ENCODE data around the gene ZC2HC1C.

DNA sequence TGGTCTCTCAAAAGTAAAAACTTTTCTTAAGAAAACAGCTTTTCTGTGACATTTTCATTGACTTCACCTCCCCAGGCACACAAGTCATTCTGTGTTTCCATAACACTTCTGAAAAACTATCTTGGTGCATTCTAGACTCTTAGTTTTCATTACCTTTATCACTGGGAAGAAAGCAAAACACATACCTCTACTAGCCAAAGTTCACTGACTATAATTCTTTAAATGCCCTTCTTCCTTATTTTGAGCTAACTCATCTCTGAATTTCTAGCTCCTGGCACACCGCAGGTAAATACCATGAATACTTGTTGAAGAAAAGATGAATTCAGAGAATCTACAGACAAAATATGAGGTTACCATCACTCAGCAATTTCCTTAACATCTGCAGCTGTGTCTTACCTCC is 39.3 kb upstream of the ZC2HC1C start:
- TF ChIP-seq, protein P1, sequence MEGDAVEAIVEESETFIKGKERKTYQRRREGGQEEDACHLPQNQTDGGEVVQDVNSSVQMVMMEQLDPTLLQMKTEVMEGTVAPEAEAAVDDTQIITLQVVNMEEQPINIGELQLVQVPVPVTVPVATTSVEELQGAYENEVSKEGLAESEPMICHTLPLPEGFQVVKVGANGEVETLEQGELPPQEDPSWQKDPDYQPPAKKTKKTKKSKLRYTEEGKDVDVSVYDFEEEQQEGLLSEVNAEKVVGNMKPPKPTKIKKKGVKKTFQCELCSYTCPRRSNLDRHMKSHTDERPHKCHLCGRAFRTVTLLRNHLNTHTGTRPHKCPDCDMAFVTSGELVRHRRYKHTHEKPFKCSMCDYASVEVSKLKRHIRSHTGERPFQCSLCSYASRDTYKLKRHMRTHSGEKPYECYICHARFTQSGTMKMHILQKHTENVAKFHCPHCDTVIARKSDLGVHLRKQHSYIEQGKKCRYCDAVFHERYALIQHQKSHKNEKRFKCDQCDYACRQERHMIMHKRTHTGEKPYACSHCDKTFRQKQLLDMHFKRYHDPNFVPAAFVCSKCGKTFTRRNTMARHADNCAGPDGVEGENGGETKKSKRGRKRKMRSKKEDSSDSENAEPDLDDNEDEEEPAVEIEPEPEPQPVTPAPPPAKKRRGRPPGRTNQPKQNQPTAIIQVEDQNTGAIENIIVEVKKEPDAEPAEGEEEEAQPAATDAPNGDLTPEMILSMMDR (IDR thresholded peaks at IDR 0.05; ENCODE audit: insufficient read depth, low read length, poor library complexity, severe bottlenecking), result no peak
- TF ChIP-seq EZH2phosphoT487 (conservative IDR thresholded peaks at IDR 0.05; ENCODE audit: low read length), result no peak

Data from SU-DHL-6 (cell line).